Uterus (tissue), 2 donors: ENCODE data around the gene MRTFB.

Experiments
- CTCF ChIP-seq, 4 experiments: fragments of 200-600 bp in 2 of 4; fragments of 450-650 bp in 2 of 4; sonication (generic) in 2 of 4; IDR thresholded peaks; one replicate each; pipeline ENCODE4 v1.5.1; 2016 to 2019; ENCODE audit warnings: antibody characterized with exemption in 4 of 4, mild to moderate bottlenecking in 2 of 4, moderate library complexity in 1 of 4
- POLR2A ChIP-seq, 2 donors: fragments of 450-650 bp; IDR thresholded peaks; one replicate each; pipeline ENCODE4 v1.6.1; 2016; ENCODE audit warnings: antibody characterized with exemption in 2 of 2, mild to moderate bottlenecking in 1 of 2, moderate library complexity in 1 of 2

GRCh38 chr16:14089283-14089823 is 18.2 kb downstream of the MRTFB start:
- TF ChIP-seq CTCF (IDR thresholded peaks at IDR 0.05) (no peak), POLR2A (IDR thresholded peaks at IDR 0.05) (no peak)
